Smooth muscle cell (in vitro differentiated cells): ENCODE results near the gene TRIM8. TPM values are rescaled to one million over a fixed set of nuclear protein-coding genes. Genes with fewer than 3 reads are reported as not detected.

ENCODE experiments used
- DNase-seq: peaks from one replicate; lab custom pipeline; 2025; ENCODE audit not compliant: unreplicated experiment; lab: John Stamatoyannopoulos, UW
- H2AFZ ChIP-seq: fragments of 200-600 bp; sonication (generic); 2 replicates; pipeline ENCODE4 v1.6.0; 2016; ENCODE audit warnings: antibody characterized with exemption, low read depth, mild to moderate bottlenecking
- H3F3A ChIP-seq: fragments of 200-600 bp; sonication (generic); 2 replicates; pipeline ENCODE4 v1.6.0; 2017; ENCODE audit warnings: antibody characterized with exemption, low read depth
- H3K27ac ChIP-seq: fragments of 200-600 bp; sonication (generic); 2 replicates; pipeline ENCODE4 v1.5.1; 2016; ENCODE audit warnings: low read depth, mild to moderate bottlenecking
- H3K27me3 ChIP-seq: fragments of 200-600 bp; sonication (generic); 2 replicates; pipeline ENCODE4 v1.6.1; 2016; ENCODE audit warnings: low read depth, mild to moderate bottlenecking
- H3K36me3 ChIP-seq: fragments of 200-600 bp; sonication (generic); 2 replicates; pipeline ENCODE4 v1.5.1; 2016; ENCODE audit warnings: low read depth
- H3K4me1 ChIP-seq: fragments of 200-600 bp; sonication (generic); 2 replicates; pipeline ENCODE4 v1.5.1; 2016; ENCODE audit warnings: low read depth
- H3K4me2 ChIP-seq: fragments of 200-600 bp; sonication (generic); 2 replicates; pipeline ENCODE4 v1.6.0; 2016; ENCODE audit warnings: mild to moderate bottlenecking
- H3K4me3 ChIP-seq: fragments of 200-600 bp; sonication (generic); 2 replicates; pipeline ENCODE4 v1.5.1; 2016; ENCODE audit warnings: mild to moderate bottlenecking
- H3K79me2 ChIP-seq: fragments of 200-600 bp; sonication (generic); 2 replicates; pipeline ENCODE4 v1.6.0; 2016; ENCODE audit warnings: low read depth, mild to moderate bottlenecking
- H3K9ac ChIP-seq: fragments of 200-600 bp; sonication (generic); 2 replicates; pipeline ENCODE4 v1.6.0; 2016; ENCODE audit warnings: low read depth
- H3K9me3 ChIP-seq: fragments of 200-600 bp; sonication (generic); replicated peaks from 2 replicates; pipeline ENCODE4 v1.5.1; 2016; ENCODE audit warnings: low read depth
- H4K20me1 ChIP-seq: fragments of 200-600 bp; sonication (generic); 2 replicates; pipeline ENCODE4 v1.6.0; 2016; ENCODE audit warnings: low read depth
- CTCF ChIP-seq: fragments of 200-600 bp; sonication (generic); IDR thresholded peaks from 2 replicates; pipeline ENCODE4 v1.5.1; 2017; ENCODE audit warnings: borderline replicate concordance, mild to moderate bottlenecking, antibody characterized with exemption; ENCODE audit not compliant: insufficient read depth, poor library complexity, severe bottlenecking
- WGBS: methylation state at CpG from one replicate; pipeline ENCODE4 v1.1.7; 2016; ENCODE audit warnings: low lambda C conversion rate; 5-methylcytosine and 5-hydroxymethylcytosine counted together
- polyA plus RNA-seq: library from polyadenylated mRNA; unstranded; fragments of >200 nt; fragmentation: Nextera tagmentation; extraction: Ambion mirVana; gene quantifications from 2 replicates; pipeline ENCODE4 v1.2.1, GENCODE V29; 2016
- total RNA-seq: library from RNA; depleted of rRNA; stranded (reverse); fragments of >200 nt; gene quantifications from 2 replicates; pipeline ENCODE4 v1.2.3, GENCODE V29; 2014

TRIM8 gene
- total and polyA plus RNA-seq, 2 experiments from 2014 or later: 78.0 to 78.8 TPM

DNA sequence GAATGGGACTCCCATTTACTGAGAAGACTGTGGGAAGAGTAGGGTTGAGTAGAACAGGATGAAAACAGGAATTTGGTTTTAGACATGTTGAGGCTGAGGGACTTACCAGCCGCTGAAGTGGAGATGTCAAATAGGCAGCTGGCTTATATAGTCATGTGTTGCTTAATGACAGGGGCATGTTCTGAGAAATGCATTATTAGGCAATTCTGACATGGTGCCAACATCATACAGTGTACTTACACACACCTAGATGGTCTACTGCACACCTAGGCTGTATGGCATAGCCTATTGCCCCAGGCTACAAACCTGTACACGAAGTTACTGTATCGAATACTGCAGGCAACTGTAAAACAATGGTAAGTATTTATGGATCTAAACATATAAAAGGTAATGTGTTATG is 52.5 kb downstream of the TRIM8 start:
- no peaks in the 10 kb centered on the region for H3K4me1 ChIP-seq
- H3F3A ChIP-seq: peaks cover 5% of the 10 kb centered on the region
- no peaks in the 10 kb centered on the region for H4K20me1 ChIP-seq
- TF ChIP-seq CTCF: no peak
- peaks cover 3% of the 10 kb centered on the region for H3K79me2 ChIP-seq
- no peak for DNase-seq
- no peaks in the 10 kb centered on the region for H3K27me3 ChIP-seq
- no peak overlapping the region for H3K27ac ChIP-seq
- WGBS: 97% methylated on average over 3 of the region's 3 CpGs
- no peaks in the 10 kb centered on the region for H3K9me3 ChIP-seq
- no peak overlapping the region for H2AFZ ChIP-seq
- H3K4me3 ChIP-seq: no peak overlapping the region
- no peak overlapping the region for H3K9ac ChIP-seq
- H3K4me2 ChIP-seq: no peak overlapping the region
- H3K36me3 ChIP-seq: peaks cover 4% of the 10 kb centered on the region

DNA sequence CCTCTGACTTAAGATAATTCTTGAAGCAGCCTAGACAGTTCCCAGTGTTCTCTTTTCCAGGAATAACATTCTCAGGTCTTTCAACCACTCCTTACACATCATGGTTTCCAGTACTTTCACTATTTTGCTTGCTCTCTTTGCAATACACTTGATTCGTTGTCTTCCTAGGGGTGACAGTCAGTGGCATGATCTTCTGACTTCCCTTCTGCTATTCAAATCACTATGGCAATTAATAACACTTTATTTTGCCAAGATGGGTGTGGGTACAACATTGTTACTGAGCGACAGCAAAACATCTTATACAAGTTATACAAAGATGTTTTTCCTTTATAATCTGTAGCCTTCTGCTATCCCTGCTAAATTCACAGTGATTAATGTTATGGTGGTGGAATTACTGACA is 54.6 kb downstream of the TRIM8 start:
- no peak for DNase-seq
- 98% methylated on average over 2 of the region's 2 CpGs for WGBS

DNA sequence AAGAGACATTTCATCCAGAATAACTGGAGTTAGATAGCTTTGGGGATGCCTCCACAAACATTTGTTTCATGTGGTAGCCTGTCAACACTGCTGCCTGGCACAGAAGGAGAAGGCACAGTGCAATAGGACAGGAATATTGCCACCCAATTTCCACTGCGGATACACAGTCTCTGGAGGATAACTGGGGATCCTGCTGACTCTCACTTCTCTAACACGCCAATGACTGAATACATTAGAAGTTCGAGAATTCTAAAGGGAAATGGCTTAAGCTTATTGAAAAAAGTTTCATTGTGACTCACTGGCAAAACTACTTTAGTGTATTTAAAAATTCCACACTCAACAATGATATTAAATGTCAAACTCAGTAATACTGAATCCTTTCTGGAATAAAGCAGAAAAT is 57.0 kb downstream of the TRIM8 start:
- Histone ChIP-seq H2AFZ (no peak overlapping the region), H3K36me3 (peaks cover 4% of the 10 kb centered on the region), H3K27ac (no peak overlapping the region), H3K27me3 (no peaks in the 10 kb centered on the region), H3K9me3 (no peaks in the 10 kb centered on the region), H3K4me2 (no peak overlapping the region), H3K79me2 (peaks cover 24% of the 10 kb centered on the region), H3K9ac (no peak overlapping the region), H3K4me3 (no peak overlapping the region), H4K20me1 (peaks cover 23% of the 10 kb centered on the region), H3F3A (no peaks in the 10 kb centered on the region), H3K4me1 (peaks cover 5% of the 10 kb centered on the region)
- 62% methylated on average over 3 of the region's 3 CpGs for WGBS
- TF ChIP-seq CTCF: no peak
- DNase-seq: no peak

More for the DNA sequence above, 54.6 kb downstream of the TRIM8 start:
- Histone ChIP-seq H3K79me2 (peaks cover 3% of the 10 kb centered on the region), H3K9ac (no peak overlapping the region), H3K4me2 (no peak overlapping the region), H3K4me1 (peaks cover 5% of the 10 kb centered on the region), H3K9me3 (no peaks in the 10 kb centered on the region), H3K27ac (no peak overlapping the region), H3K36me3 (peaks cover 4% of the 10 kb centered on the region), H3K27me3 (no peaks in the 10 kb centered on the region), H3F3A (no peaks in the 10 kb centered on the region), H2AFZ (no peak overlapping the region), H4K20me1 (peaks cover 12% of the 10 kb centered on the region), H3K4me3 (no peak overlapping the region)
- TF ChIP-seq CTCF: no peak

- no peak overlapping the region for H3K27ac ChIP-seq
- H2AFZ ChIP-seq: no peak overlapping the region
- H3K4me2 ChIP-seq: no peak overlapping the region
- H3K9me3 ChIP-seq: no peaks in the 10 kb centered on the region
- H3K4me1 ChIP-seq: peaks cover 5% of the 10 kb centered on the region
- no peak for DNase-seq
- H3K9ac ChIP-seq: no peak overlapping the region
- H3K36me3 ChIP-seq: peaks cover 3% of the 10 kb centered on the region
- H3K4me3 ChIP-seq: no peak overlapping the region
- WGBS: 97% methylated on average over 3 of the region's 3 CpGs
- peaks cover 30% of the 10 kb centered on the region for H3K79me2 ChIP-seq
- H3K27me3 ChIP-seq: no peaks in the 10 kb centered on the region
- TF ChIP-seq CTCF: no peak
- peaks cover 23% of the 10 kb centered on the region for H4K20me1 ChIP-seq
- no peaks in the 10 kb centered on the region for H3F3A ChIP-seq
Measured at GRCh38 chr10:102701796-102702195, 57.5 kb downstream of the TRIM8 start.
